H1 (cell line): ENCODE results near the gene TOMM40L. TPM values are rescaled to one million over a fixed set of nuclear protein-coding genes. Genes with fewer than 3 reads are reported as not detected.

Experiments
- microRNA-seq, 2 experiments: library from miRNA; unstranded; fragments of <30 nt; microRNA quantifications; one replicate each; pipeline versions ENCODE4 to v1.2.0, GENCODE V29; 2016 to 2020; ENCODE audit warnings: borderline microRNAs expressed in 2 of 2, borderline number of aligned reads in 2 of 2, borderline replicate concordance in 1 of 2
- polyA plus RNA-seq, 7 experiments: library from polyadenylated mRNA; depleted of rRNA in 3 of 7; stranded (reverse) in 5 of 7; unstranded in 2 of 7; fragments of >200 nt in 5 of 7; fragments of 200-250 nt in 2 of 7; gene quantifications; 1 replicate in 5 of 7; 2 replicates in 1 of 7; 4 replicates in 1 of 7; pipeline versions ENCODE4 v1.2.1 to v1.2.3, GENCODE V29; 2011 to 2013; ENCODE audit warnings: missing spikeins in 2 of 7, mixed read lengths in 2 of 7
- total RNA-seq: library from RNA; stranded (reverse); fragmentation: NEBNext Ultra II Directional; extraction: Animal tissue kit (Norgen Biotek cat#: 25700); gene quantifications from 2 replicates; pipeline ENCODE4 v1.2.1, GENCODE V29; 2021

Gene TOMM40L
- total and polyA plus RNA-seq, 2 of the 8 experiments (the other 6 are each of a cell fraction or from before 2014, with no cell fraction given) = 11.4 to 15.0 TPM

Small RNAs within 50 kb of the gene (microRNA-seq; reads per million reads assigned to microRNA genes)
- gene MIR5187 = 0.23 to 0.61 reads per million in 2 experiments

Other genes starting within 250 kb of the TOMM40L start
- 143 and 159 TPM in 2 replicates for gene F11R, start 204.9 kb upstream of the TOMM40L start, total RNA-seq
- 170 and 200 TPM in 2 replicates for gene F11R, start 204.9 kb upstream of the TOMM40L start, polyA plus RNA-seq (2011; rRNA removed)
- gene TSTD1, start 187.1 kb upstream of the TOMM40L start, total RNA-seq = 60.4 and 60.9 TPM in 2 replicates
- 314 and 360 TPM in 2 replicates for gene TSTD1, start 187.1 kb upstream of the TOMM40L start, polyA plus RNA-seq (2011; rRNA removed)
- 68.9 and 74.6 TPM in 2 replicates for gene USF1, start 180.1 kb upstream of the TOMM40L start, total RNA-seq
- gene USF1, start 180.1 kb upstream of the TOMM40L start, polyA plus RNA-seq (2011; rRNA removed) = 45.7 and 50.3 TPM in 2 replicates
- gene ARHGAP30, start 156.2 kb upstream of the TOMM40L start, total RNA-seq = 0.39 and 0.40 TPM in 2 replicates
- gene ARHGAP30, start 156.2 kb upstream of the TOMM40L start, polyA plus RNA-seq (2011; rRNA removed) = 0.27 and 0.50 TPM in 2 replicates
- 0.19 and 0.29 TPM in 2 replicates for gene NECTIN4, start 136.5 kb upstream of the TOMM40L start, total RNA-seq
- 0.71 and 0.86 TPM in 2 replicates for gene NECTIN4, start 136.5 kb upstream of the TOMM40L start, polyA plus RNA-seq (2011; rRNA removed)
- 4.0 and 6.5 TPM in 2 replicates for gene KLHDC9, start 127.7 kb upstream of the TOMM40L start, total RNA-seq
- 15.6 and 18.0 TPM in 2 replicates for gene KLHDC9, start 127.7 kb upstream of the TOMM40L start, polyA plus RNA-seq (2011; rRNA removed)
- gene PFDN2, start 108.0 kb upstream of the TOMM40L start, total RNA-seq = 71.2 and 74.7 TPM in 2 replicates
- 66.2 and 69.6 TPM in 2 replicates for gene PFDN2, start 108.0 kb upstream of the TOMM40L start, polyA plus RNA-seq (2011; rRNA removed)
- 40.4 and 40.6 TPM in 2 replicates for gene NIT1, start 108.0 kb upstream of the TOMM40L start, total RNA-seq
- 33.0 and 46.3 TPM in 2 replicates for gene NIT1, start 108.0 kb upstream of the TOMM40L start, polyA plus RNA-seq (2011; rRNA removed)
- gene DEDD, start 93.4 kb upstream of the TOMM40L start, total RNA-seq = 42.0 and 42.6 TPM in 2 replicates
- 55.9 and 61.7 TPM in 2 replicates for gene DEDD, start 93.4 kb upstream of the TOMM40L start, polyA plus RNA-seq (2011; rRNA removed)
- 67.8 and 71.0 TPM in 2 replicates for gene UFC1, start 72.1 kb upstream of the TOMM40L start, total RNA-seq
- gene UFC1, start 72.1 kb upstream of the TOMM40L start, polyA plus RNA-seq (2011; rRNA removed) = 60.2 and 102 TPM in 2 replicates
- gene USP21, start 66.6 kb upstream of the TOMM40L start, total RNA-seq = 23.9 and 28.2 TPM in 2 replicates
- gene USP21, start 66.6 kb upstream of the TOMM40L start, polyA plus RNA-seq (2011; rRNA removed) = 36.3 and 53.5 TPM in 2 replicates
- gene PPOX, start 59.6 kb upstream of the TOMM40L start, total RNA-seq = 32.1 and 40.4 TPM in 2 replicates
- 37.7 and 39.4 TPM in 2 replicates for gene PPOX, start 59.6 kb upstream of the TOMM40L start, polyA plus RNA-seq (2011; rRNA removed)
- 42.3 and 45.5 TPM in 2 replicates for gene B4GALT3, start 48.6 kb upstream of the TOMM40L start, total RNA-seq
- 43.0 and 61.2 TPM in 2 replicates for gene B4GALT3, start 48.6 kb upstream of the TOMM40L start, polyA plus RNA-seq (2011; rRNA removed)
- 7.2 and 12.4 TPM in 2 replicates for gene ADAMTS4, start 27.0 kb upstream of the TOMM40L start, total RNA-seq
- 4.6 and 6.4 TPM in 2 replicates for gene ADAMTS4, start 27.0 kb upstream of the TOMM40L start, polyA plus RNA-seq (2011; rRNA removed)
- gene NDUFS2, start 23.7 kb upstream of the TOMM40L start, total RNA-seq = 88.7 and 95.1 TPM in 2 replicates
- gene NDUFS2, start 23.7 kb upstream of the TOMM40L start, polyA plus RNA-seq (2011; rRNA removed) = 100 and 113 TPM in 2 replicates
- gene FCER1G, start 10.8 kb upstream of the TOMM40L start, total RNA-seq = 0.86 TPM in 1 of 2 replicates, not detected in the other
- gene FCER1G, start 10.8 kb upstream of the TOMM40L start, polyA plus RNA-seq (2011; rRNA removed) = 0.85 and 1.6 TPM in 2 replicates
- gene APOA2, start 2.4 kb upstream of the TOMM40L start, total RNA-seq = not detected in 2 replicates
- 0.41 TPM in 1 of 2 replicates, not detected in the other for gene APOA2, start 2.4 kb upstream of the TOMM40L start, polyA plus RNA-seq (2011; rRNA removed)
- not detected in 2 replicates for gene NR1I3, start 12.1 kb downstream of the TOMM40L start, total RNA-seq
- not detected in 2 replicates for gene NR1I3, start 12.1 kb downstream of the TOMM40L start, polyA plus RNA-seq (2011; rRNA removed)
- gene PCP4L1, start 32.7 kb downstream of the TOMM40L start, total RNA-seq = 1.0 and 1.9 TPM in 2 replicates
- gene PCP4L1, start 32.7 kb downstream of the TOMM40L start, polyA plus RNA-seq (2011; rRNA removed) = 0.41 and 0.55 TPM in 2 replicates
- gene MPZ, start 83.9 kb downstream of the TOMM40L start, total RNA-seq = 4.1 and 6.1 TPM in 2 replicates
- gene MPZ, start 83.9 kb downstream of the TOMM40L start, polyA plus RNA-seq (2011; rRNA removed) = 5.1 and 8.1 TPM in 2 replicates
- 216 and 224 TPM in 2 replicates for gene SDHC, start 88.3 kb downstream of the TOMM40L start, total RNA-seq
- 251 and 305 TPM in 2 replicates for gene SDHC, start 88.3 kb downstream of the TOMM40L start, polyA plus RNA-seq (2011; rRNA removed)
- gene CFAP126, start 141.8 kb downstream of the TOMM40L start, total RNA-seq = not detected in 2 replicates
- gene CFAP126, start 141.8 kb downstream of the TOMM40L start, polyA plus RNA-seq (2011; rRNA removed) = not detected in 2 replicates